Measurements from ENCODE around the gene CA5A. TPM values are rescaled to one million over a fixed set of nuclear protein-coding genes. Genes with fewer than 3 reads are reported as not detected.
"Not testable (repeated sequence)": the region's sequence is repeated elsewhere in the genome, so short reads cannot be mapped to it uniquely, and the experiment has no call there.

Gene CA5A
- total RNA-seq, 2 donors from 2014 or later = not detected

DNA sequence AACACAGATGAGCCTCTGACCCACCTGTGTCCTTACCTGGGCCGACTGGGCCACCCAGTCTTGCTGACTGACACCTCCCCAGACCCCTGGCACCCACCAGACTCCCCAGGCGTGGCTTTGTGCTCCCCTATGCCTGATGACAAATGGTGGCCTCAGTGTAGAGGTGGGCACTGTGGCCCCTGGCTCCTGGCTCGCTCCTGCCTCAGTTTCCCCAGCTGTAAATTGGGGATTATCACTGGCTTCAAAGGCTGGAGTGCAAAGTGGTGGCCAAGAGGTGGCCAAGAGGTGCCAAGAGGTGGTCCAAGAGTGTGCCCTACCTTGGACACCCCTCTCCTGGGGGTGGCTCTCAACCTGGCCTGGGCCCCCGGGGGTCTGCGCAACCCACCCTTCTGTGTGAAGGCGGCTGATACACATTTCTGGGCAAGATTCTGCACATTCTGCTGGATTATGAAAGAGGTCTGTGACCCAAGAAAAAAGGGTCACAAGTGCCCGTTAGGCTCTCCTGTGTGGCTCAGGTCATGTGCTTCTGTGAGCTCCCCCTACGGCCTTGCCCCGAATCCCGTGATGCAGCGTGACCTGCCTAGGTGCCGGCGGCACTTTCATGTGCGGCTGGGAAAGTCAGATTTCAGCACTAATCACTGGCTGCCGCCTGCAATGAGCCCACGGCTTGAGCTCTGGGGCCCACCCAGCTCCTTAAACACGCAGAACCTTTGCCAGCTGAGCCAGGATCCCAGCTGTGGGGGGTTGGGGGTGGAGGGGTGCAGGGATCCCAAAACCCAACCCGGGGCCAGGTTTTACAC, 74.8 kb downstream of the CA5A start:
- H3K27me3 Mint-ChIP-seq; H3K9me3 Mint-ChIP-seq; DNase-seq (ENCODE audit: low spot score); ATAC-seq; H3K27ac Mint-ChIP-seq: not testable (repeated sequence)
- Mint-ChIP-seq H3K36me3 (peaks cover 23% of the 10 kb centered on the region), H3K4me1 (ENCODE audit: low read depth in 2 of 2) (peaks cover 46 to 54% of the 10 kb centered on the region in 2 donors), H3K4me3 (peak overlapping the region; percentile 38)

GRCh38 chr16:87860553-87861299, 75.6 kb downstream of the CA5A start:
- peaks cover 44 to 55% of the 10 kb centered on the region in 2 donors for H3K4me1 Mint-ChIP-seq (ENCODE audit: low read depth in 2 of 2)
- peak overlapping the region; percentile 89 for H3K4me3 Mint-ChIP-seq
- DNase-seq (ENCODE audit: low spot score) (no peak), ATAC-seq (peak in 1 of 2 donors; percentile 32)
- no peaks in the 10 kb centered on the region for H3K9me3 Mint-ChIP-seq
- H3K27ac Mint-ChIP-seq = peak overlapping the region; percentile 86 to 96
- H3K36me3 Mint-ChIP-seq = peaks cover 18% of the 10 kb centered on the region
- H3K27me3 Mint-ChIP-seq = no peaks in the 10 kb centered on the region

- peaks cover 51 to 53% of the 10 kb centered on the region in 2 donors for H3K4me1 Mint-ChIP-seq (ENCODE audit: low read depth in 2 of 2)
- not testable (repeated sequence) for ATAC-seq; H3K36me3 Mint-ChIP-seq; H3K27me3 Mint-ChIP-seq; H3K9me3 Mint-ChIP-seq; DNase-seq (ENCODE audit: low spot score)
- peak overlapping the region; percentile 76 for H3K4me3 Mint-ChIP-seq
- peak overlapping the region; percentile 96 for H3K27ac Mint-ChIP-seq
Measured at GRCh38 chr16:87858151-87858993, 78.0 kb downstream of the CA5A start.

DNA sequence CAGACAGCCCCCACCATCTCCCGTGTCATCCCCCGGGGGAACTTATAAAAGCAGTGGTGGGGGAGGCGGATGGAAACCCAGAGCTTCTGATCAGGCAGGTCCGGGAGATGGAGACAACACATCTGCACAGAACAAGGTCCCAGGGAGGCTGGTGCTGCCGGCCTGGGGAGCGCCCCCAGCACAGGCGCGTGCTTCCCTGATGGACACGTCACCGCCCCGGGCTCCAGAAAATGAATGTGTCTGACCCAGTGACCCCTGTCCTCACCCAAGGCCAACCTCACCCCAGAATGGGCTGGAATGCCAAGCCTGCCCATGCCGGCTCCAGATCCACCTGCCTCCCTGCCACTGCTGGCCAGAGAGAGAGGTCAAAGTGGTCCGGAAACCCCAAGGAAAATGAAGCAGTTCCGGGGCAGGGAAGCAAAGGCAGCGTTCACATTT, 79.5 kb downstream of the CA5A start:
- H3K4me1 Mint-ChIP-seq (ENCODE audit: low read depth in 2 of 2) = peaks cover 59% of the 10 kb centered on the region in 2 donors
- peak overlapping the region; percentile 96 for H3K27ac Mint-ChIP-seq
- ATAC-seq (no peak), DNase-seq (ENCODE audit: low spot score) (no peak)
- H3K27me3 Mint-ChIP-seq = no peaks in the 10 kb centered on the region
- H3K4me3 Mint-ChIP-seq = peak overlapping the region; percentile 76
- H3K36me3 Mint-ChIP-seq = peaks cover 9% of the 10 kb centered on the region
- no peaks in the 10 kb centered on the region for H3K9me3 Mint-ChIP-seq

GRCh38 chr16:87855852-87856715, 80.2 kb downstream of the CA5A start:
- H3K9me3 Mint-ChIP-seq = no peaks in the 10 kb centered on the region
- peaks cover 9% of the 10 kb centered on the region for H3K36me3 Mint-ChIP-seq
- H3K4me3 Mint-ChIP-seq = peak overlapping the region; percentile 76
- H3K27ac Mint-ChIP-seq = peak overlapping the region; percentile 96
- no peaks in the 10 kb centered on the region for H3K27me3 Mint-ChIP-seq
- DNase-seq (ENCODE audit: low spot score) = peak; percentile 83
- ATAC-seq = peak; percentile 72 to 75
- peaks cover 59 to 60% of the 10 kb centered on the region in 2 donors for H3K4me1 Mint-ChIP-seq (ENCODE audit: low read depth in 2 of 2)

- H3K27ac Mint-ChIP-seq = peak overlapping the region; percentile 96
Measured at GRCh38 chr16:87854907-87855683, 81.2 kb downstream of the CA5A start.

DNA sequence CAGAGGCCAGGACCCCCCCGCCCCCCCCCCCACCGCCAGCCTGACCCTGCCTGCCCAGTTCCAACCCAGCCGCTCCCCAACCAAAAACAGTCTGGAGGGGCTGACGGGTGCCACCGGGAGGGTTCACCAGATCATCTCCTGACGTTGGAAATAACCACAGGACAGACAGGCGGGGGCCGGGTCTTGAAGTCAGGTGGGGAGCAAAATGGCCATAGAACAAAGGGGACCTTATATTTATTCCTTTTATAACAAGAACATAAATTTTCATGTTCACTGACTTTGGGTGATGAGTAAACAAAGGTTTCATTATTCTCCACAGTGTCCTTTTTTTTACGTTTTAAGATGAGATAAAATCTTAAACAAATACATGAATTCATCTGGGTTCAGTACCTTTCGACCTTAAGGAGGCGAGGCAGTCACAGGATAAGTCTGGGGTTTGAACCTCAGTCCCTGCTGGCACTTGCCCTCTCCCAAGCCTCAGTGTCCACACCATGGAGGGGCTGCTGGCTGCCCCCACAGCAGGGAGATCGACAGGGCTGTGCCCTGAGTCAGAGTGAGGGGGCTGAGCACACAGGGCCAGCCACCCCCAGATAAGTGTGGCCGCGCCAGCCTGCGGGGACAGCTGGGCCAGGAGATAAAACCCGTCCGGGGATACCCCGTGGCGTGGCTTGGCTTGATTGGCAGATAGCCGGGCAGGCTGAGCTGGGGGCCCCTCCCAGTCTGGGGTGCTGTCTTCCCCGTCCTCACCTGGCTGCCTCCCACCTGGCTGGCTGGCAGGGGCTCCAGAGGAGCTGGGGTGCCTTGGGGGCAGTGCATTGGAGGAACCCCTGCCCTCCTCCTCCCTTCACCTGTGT, 82.0 kb downstream of the CA5A start:
- Mint-ChIP-seq H3K4me1 (ENCODE audit: low read depth in 2 of 2) (peaks cover 46 to 55% of the 10 kb centered on the region in 2 donors), H3K27me3 (no peaks in the 10 kb centered on the region), H3K27ac (peak overlapping the region; percentile 96), H3K9me3 (no peaks in the 10 kb centered on the region), H3K4me3 (peak overlapping the region; percentile 76), H3K36me3 (peaks cover 4% of the 10 kb centered on the region)
- ATAC-seq (peak in 1 of 2 donors; percentile 2), DNase-seq (ENCODE audit: low spot score) (no peak)

More at GRCh38 chr16:87854907-87855683, 81.2 kb downstream of the CA5A start:
- DNase-seq (ENCODE audit: low spot score) (no peak), ATAC-seq (no peak)
- Mint-ChIP-seq H3K9me3 (no peaks in the 10 kb centered on the region), H3K36me3 (peaks cover 4% of the 10 kb centered on the region), H3K4me1 (ENCODE audit: low read depth in 2 of 2) (peaks cover 52 to 59% of the 10 kb centered on the region in 2 donors), H3K4me3 (peak overlapping the region; percentile 76), H3K27me3 (no peaks in the 10 kb centered on the region)

DNA sequence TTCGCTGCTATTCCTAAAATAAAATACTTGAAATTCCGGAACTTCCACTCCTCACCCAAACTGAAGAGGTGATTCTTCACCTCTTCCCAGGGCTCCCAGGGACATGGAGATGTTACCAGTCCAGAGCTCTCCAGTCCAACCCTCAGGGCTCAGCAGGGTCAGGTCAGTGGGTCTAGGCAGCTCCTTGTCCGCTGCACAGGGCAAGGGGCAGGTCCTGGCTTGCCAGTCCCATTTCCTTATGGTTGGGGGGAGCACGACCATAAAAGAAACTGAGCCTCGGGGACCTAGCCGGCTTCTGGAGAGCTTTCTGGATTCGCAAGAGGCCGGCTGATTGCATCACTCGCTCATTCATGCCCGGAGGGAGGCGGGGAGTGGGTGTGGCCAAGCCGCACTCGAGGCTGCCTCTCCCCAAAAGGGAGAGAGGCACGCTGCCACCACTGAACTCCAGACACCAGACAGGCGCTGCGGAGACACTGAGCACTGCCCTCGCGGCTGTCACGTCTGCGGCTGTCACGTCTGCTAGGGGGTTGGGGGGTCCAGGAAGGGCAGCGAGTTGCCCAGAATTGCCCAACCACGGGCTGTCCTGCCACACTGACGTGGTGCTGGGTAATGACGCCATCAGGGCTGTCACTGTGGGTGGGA, 82.8 kb downstream of the CA5A start:
- peaks cover 4% of the 10 kb centered on the region for H3K36me3 Mint-ChIP-seq

DNA sequence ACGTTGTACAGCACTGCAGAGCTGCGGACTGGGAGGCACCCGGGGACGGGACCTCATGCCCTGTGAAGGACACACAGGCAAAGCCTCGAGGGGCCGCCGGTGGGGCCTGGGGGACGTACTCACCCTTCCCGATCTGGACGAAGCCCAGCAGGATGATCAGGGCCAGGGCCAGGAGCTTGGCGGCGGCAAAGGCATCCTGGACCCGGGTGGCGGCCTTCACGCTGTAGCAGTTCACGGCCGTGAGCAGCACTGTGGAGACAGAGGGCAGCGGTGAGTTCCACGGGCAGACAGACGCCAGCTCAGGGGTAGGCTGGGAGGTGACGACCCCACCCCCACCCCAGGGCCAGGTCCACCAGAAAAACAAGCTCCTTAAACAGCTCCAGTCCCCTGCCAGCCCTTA, 84.7 kb downstream of the CA5A start:
- Mint-ChIP-seq H3K27me3 (no peaks in the 10 kb centered on the region), H3K36me3 (no peaks in the 10 kb centered on the region), H3K27ac (peak overlapping the region; percentile 29 to 96), H3K4me1 (ENCODE audit: low read depth in 2 of 2) (peaks cover 26 to 35% of the 10 kb centered on the region in 2 donors), H3K4me3 (no peak overlapping the region), H3K9me3 (no peaks in the 10 kb centered on the region)
- DNase-seq (ENCODE audit: low spot score) (no peak), ATAC-seq (no peak)

More for the DNA sequence above, 82.8 kb downstream of the CA5A start:
- Mint-ChIP-seq H3K4me3 (peak overlapping the region; percentile 76), H3K4me1 (ENCODE audit: low read depth in 2 of 2) (peaks cover 44 to 53% of the 10 kb centered on the region in 2 donors), H3K9me3 (no peaks in the 10 kb centered on the region), H3K27ac (peak overlapping the region; percentile 96), H3K27me3 (no peaks in the 10 kb centered on the region)
- ATAC-seq (peak; percentile 90 to 92), DNase-seq (ENCODE audit: low spot score) (peak; percentile 97)

GRCh38 chr16:87851141-87851587, 85.2 kb downstream of the CA5A start:
- H3K27me3 Mint-ChIP-seq = no peaks in the 10 kb centered on the region
- ATAC-seq (no peak), DNase-seq (ENCODE audit: low spot score) (no peak)
- no peaks in the 10 kb centered on the region for H3K36me3 Mint-ChIP-seq
- no peaks in the 10 kb centered on the region for H3K9me3 Mint-ChIP-seq
- H3K27ac Mint-ChIP-seq = no peak overlapping the region
- peaks cover 24 to 34% of the 10 kb centered on the region in 2 donors for H3K4me1 Mint-ChIP-seq (ENCODE audit: low read depth in 2 of 2)
- no peak overlapping the region for H3K4me3 Mint-ChIP-seq
